HCT116 (cell line): ENCODE measurements around the gene CRIP1. TPM values are rescaled to one million over a fixed set of nuclear protein-coding genes. Genes with fewer than 3 reads are reported as not detected.

Experiments
- ATAC-seq: fragments of 200-7000 bp; cut with Tn5 transposase; 2 replicates; pipeline ENCODE4 v1.9.1; 2020; ENCODE audit warnings: mild to moderate bottlenecking, moderate library complexity
- BruUV-seq: library from RNA; stranded (reverse); fragments of 400-500 nt; replicated peaks from 2 replicates; lab custom pipeline; 2021; lab: Mats Ljungman, UMichigan
- CTCF ChIA-PET: fragments of 300-600 bp; sonication (Branson Sonifier 250); formaldehyde crosslinking; loops from one replicate; lab custom pipeline; 2021; ENCODE audit warnings: antibody characterized with exemption; lab: Charles Lee
- POLR2A ChIA-PET: fragments of 300-600, 350-600 bp; sonication (Branson Sonifier 250); formaldehyde crosslinking; loops from one replicate; lab custom pipeline; 2021; ENCODE audit warnings: antibody characterized with exemption; lab: Charles Lee
- RAD21 ChIA-PET, 2 experiments: fragments of 300-600 bp; sonication (Branson Sonifier 250); formaldehyde crosslinking; loops; one replicate each; lab custom pipeline; 2023; ENCODE audit warnings: low total read pairs in 2 of 2; ENCODE audit not compliant: uncharacterized antibody in 2 of 2, unreplicated experiment in 2 of 2, low non-redundant PET in 1 of 2; lab: Charles Lee
- DNase-seq: peaks from one replicate; pipeline ENCODE4 v3.0.0-alpha.2; 2010; ENCODE audit warnings: low read depth, low spot score
- H2AFZ ChIP-seq: fragments of 200-600 bp; shearing (Covaris generic), sonication (generic); 2 replicates; pipeline ENCODE4 v1.6.1; 2017; ENCODE audit warnings: low read depth, mixed run types, mixed read lengths, antibody characterized with exemption, low read length; ENCODE audit not compliant: poor library complexity, severe bottlenecking
- H3K27ac ChIP-seq: 2 replicates; pipeline ENCODE4 v1.5.1; 2012; ENCODE audit warnings: low read depth, low read length
- H3K27me3 ChIP-seq: fragments of 200-600 bp; sonication (generic); 2 replicates; pipeline ENCODE4 v1.6.1; 2016; ENCODE audit warnings: mixed run types, low read length, mixed read lengths; ENCODE audit not compliant: insufficient read depth
- H3K36me3 ChIP-seq, 2 experiments: fragments of 200-500 bp in 1 of 2; fragments of 200-600 bp in 1 of 2; sonication (Bioruptor generic) in 1 of 2; sonication (generic) in 1 of 2; 2 replicates each; pipeline versions ENCODE4 v1.5.1 to v1.6.1; 2014 to 2016; ENCODE audit warnings: low read length in 2 of 2, inconsistent platforms in 1 of 2, mixed read lengths in 1 of 2, mixed run types in 1 of 2; ENCODE audit not compliant: insufficient read depth in 2 of 2, control insufficient read depth in 1 of 2
- H3K4me1 ChIP-seq, 2 experiments: fragments of 200-600 bp in 1 of 2; sonication (generic) in 1 of 2; 2 replicates each; pipeline versions ENCODE4 v1.5.1 to v1.6.1; 2012 to 2017; ENCODE audit warnings: low read length in 2 of 2, inconsistent platforms in 1 of 2, mild to moderate bottlenecking in 1 of 2, mixed read lengths in 1 of 2, mixed run types in 1 of 2, moderate library complexity in 1 of 2; ENCODE audit not compliant: insufficient read depth in 2 of 2, control insufficient read depth in 1 of 2
- H3K4me2 ChIP-seq: fragments of 200-600 bp; sonication (generic); 2 replicates; pipeline ENCODE4 v1.6.1; 2017; ENCODE audit warnings: mixed run types, low read length, mixed read lengths
- H3K4me3 ChIP-seq, 2 experiments: fragments of 200-600 bp in 1 of 2; sonication (generic) in 1 of 2; replicated peaks in 1 of 2; 2 replicates each; pipeline ENCODE4 v1.5.1; 2011 to 2016; ENCODE audit warnings: low read length in 2 of 2, control low read depth in 1 of 2, low read depth in 1 of 2, mild to moderate bottlenecking in 1 of 2, mixed read lengths in 1 of 2, mixed run types in 1 of 2
- H3K79me2 ChIP-seq: fragments of 200-600 bp; sonication (generic); 2 replicates; pipeline ENCODE4 v1.6.1; 2017; ENCODE audit warnings: mild to moderate bottlenecking, mixed run types, low read length, moderate library complexity, mixed read lengths; ENCODE audit not compliant: insufficient read depth
- H3K9ac ChIP-seq: fragments of 200-600 bp; sonication (generic); 2 replicates; pipeline ENCODE4 v1.6.1; 2016; ENCODE audit warnings: low read length, mixed read lengths
- H3K9me2 ChIP-seq: fragments of 200-600 bp; sonication (generic), shearing (Covaris generic); 2 replicates; pipeline ENCODE4 v1.6.1; 2017; ENCODE audit warnings: mixed run types, mild to moderate bottlenecking, moderate library complexity; ENCODE audit not compliant: insufficient read depth
- H3K9me3 ChIP-seq, 2 experiments: fragments of 200-500 bp in 1 of 2; fragments of 200-600 bp in 1 of 2; sonication (Bioruptor generic) in 1 of 2; sonication (generic) in 1 of 2; 2 replicates each; pipeline ENCODE4 v1.6.1; 2014 to 2017; ENCODE audit warnings: low read length in 2 of 2, mixed read lengths in 2 of 2, inconsistent platforms in 1 of 2, low read depth in 1 of 2, mild to moderate bottlenecking in 1 of 2, mixed run types in 1 of 2, moderate library complexity in 1 of 2; ENCODE audit not compliant: control insufficient read depth in 1 of 2, insufficient read depth in 1 of 2
- H4K20me1 ChIP-seq: fragments of 200-600 bp; sonication (generic), shearing (Covaris generic); 2 replicates; pipeline ENCODE4 v1.6.1; 2017; ENCODE audit warnings: mixed run types, mild to moderate bottlenecking, moderate library complexity; ENCODE audit not compliant: insufficient read depth
- EZH2phosphoT487 ChIP-seq: fragments of 200-600 bp; IDR thresholded peaks from 2 replicates; pipeline ENCODE4 v1.6.1; 2018; ENCODE audit warnings: antibody characterized with exemption, borderline replicate concordance
- JUND ChIP-seq: IDR thresholded peaks from 2 replicates; pipeline ENCODE4 v1.6.1; 2012
- ZBTB33 ChIP-seq: IDR thresholded peaks from 2 replicates; pipeline ENCODE4 v1.6.1; 2011; ENCODE audit warnings: mild to moderate bottlenecking, low read length, moderate library complexity; ENCODE audit not compliant: insufficient replicate concordance; ENCODE audit errors: extremely low read depth
- intact Hi-C: fragments of 100-400 bp; cut with micrococcal nuclease; formaldehyde crosslinking; loops from 2 replicates; pipeline ENCODE4 v1.10.0; 2022
- total RNA-seq: library from RNA; stranded (reverse); gene quantifications from one replicate; pipeline ENCODE4 v1.2.1, GENCODE V29; 2021; ENCODE audit not compliant: unreplicated experiment
- TF ChIP-seq, protein P1 (sequence below): IDR thresholded peaks from 2 replicates; pipeline ENCODE4 v1.6.1; 2012

Gene CRIP1
- total RNA-seq, 1 experiment from 2014 or later: 260 TPM

DNA sequence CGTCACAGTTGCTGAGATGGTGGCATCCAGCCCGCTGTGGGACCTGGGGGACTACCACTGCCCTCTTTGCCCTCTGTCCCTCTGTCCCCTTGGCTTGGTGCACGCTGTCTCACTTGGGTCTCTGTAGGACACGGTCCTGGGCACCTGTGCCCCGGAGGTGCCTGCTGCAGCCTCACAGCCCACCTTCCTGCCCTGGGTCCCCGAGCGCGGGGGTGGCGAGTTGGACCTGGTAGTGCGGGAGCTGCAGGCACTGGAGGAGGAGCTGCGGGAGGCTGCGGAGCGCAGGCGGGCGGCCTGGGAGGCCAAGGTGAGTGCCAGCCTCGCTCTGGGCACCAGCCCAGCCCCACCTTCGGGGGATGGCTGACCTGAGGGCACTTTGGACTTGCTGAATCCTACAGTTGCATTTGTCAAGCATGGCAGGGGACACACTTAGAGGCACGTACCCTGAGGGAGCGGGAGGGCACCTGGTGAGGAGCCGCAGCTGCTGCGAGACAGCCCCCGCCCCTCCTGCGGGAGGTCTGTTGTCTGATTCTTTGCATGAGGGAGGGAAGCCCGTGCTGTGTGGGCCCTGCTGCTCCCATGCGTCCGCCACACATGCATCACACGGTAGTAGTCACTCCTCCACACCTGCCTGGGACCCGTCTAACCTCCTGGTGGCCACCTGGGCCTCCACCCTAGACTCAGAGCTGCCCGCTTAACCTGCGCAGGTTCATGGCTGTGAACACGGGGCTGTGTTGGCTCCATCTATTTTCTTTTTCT, 11.2 kb downstream of the CRIP1 start:
- TF ChIP-seq EZH2phosphoT487: no peak
- TF ChIP-seq, protein P1, sequence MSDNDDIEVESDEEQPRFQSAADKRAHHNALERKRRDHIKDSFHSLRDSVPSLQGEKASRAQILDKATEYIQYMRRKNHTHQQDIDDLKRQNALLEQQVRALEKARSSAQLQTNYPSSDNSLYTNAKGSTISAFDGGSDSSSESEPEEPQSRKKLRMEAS: no peak
- TF ChIP-seq JUND: no peak
- TF ChIP-seq ZBTB33: no peak
- H4K20me1 ChIP-seq: no peaks in the 10 kb centered on the region
- H3K27me3 ChIP-seq: no peaks in the 10 kb centered on the region
- ChIA-PET CTCF (interaction anchor here (0.9 kb wide), 1 partner anchor 30 kb away, joined by 3 read pairs; no protein-coding TSS in a partner anchor), POLR2A (no interaction called here), RAD21 (no interaction called here)
- no peaks in the 10 kb centered on the region for H3K36me3 ChIP-seq
- no TSS peak for BruUV-seq
- H3K9me3 ChIP-seq: no peaks in the 10 kb centered on the region
- DNase-seq: no peak
- H3K4me3 ChIP-seq: no peak overlapping the region
- peaks cover under 1% of the 10 kb centered on the region; the same call in 1 of the 2 replicates for H3K79me2 ChIP-seq
- no peak overlapping the region for H2AFZ ChIP-seq
- no peaks in the 10 kb centered on the region for H3K4me1 ChIP-seq
- no peak overlapping the region for H3K4me2 ChIP-seq
- H3K9me2 ChIP-seq: no peaks in the 10 kb centered on the region
- no peak overlapping the region for H3K9ac ChIP-seq
- intact Hi-C loops: no loop called here
- H3K27ac ChIP-seq: no peak overlapping the region
- no peak for ATAC-seq
